LNCAP (cell line): Measurements from ENCODE around the gene PLD1.

Experiments
- TF ChIP-seq, protein P1 (sequence below): fragments of 450-650 bp; IDR thresholded peaks from 2 replicates; pipeline ENCODE4 v1.5.1; 2017; ENCODE audit warnings: mild to moderate bottlenecking

The PLD1 gene

GRCh38 chr3:171847595-171848259 lies 37.4 kb upstream of the PLD1 start:
- TF ChIP-seq, protein P1, sequence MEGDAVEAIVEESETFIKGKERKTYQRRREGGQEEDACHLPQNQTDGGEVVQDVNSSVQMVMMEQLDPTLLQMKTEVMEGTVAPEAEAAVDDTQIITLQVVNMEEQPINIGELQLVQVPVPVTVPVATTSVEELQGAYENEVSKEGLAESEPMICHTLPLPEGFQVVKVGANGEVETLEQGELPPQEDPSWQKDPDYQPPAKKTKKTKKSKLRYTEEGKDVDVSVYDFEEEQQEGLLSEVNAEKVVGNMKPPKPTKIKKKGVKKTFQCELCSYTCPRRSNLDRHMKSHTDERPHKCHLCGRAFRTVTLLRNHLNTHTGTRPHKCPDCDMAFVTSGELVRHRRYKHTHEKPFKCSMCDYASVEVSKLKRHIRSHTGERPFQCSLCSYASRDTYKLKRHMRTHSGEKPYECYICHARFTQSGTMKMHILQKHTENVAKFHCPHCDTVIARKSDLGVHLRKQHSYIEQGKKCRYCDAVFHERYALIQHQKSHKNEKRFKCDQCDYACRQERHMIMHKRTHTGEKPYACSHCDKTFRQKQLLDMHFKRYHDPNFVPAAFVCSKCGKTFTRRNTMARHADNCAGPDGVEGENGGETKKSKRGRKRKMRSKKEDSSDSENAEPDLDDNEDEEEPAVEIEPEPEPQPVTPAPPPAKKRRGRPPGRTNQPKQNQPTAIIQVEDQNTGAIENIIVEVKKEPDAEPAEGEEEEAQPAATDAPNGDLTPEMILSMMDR: no peak

GRCh38 chr3:171847133-171847532 lies 36.9 kb upstream of the PLD1 start:
- TF ChIP-seq, protein P1: no peak

- TF ChIP-seq, protein P1: no peak
These were observed 36.3 kb upstream of the PLD1 start for GRCh38 chr3:171846597-171846996.

DNA sequence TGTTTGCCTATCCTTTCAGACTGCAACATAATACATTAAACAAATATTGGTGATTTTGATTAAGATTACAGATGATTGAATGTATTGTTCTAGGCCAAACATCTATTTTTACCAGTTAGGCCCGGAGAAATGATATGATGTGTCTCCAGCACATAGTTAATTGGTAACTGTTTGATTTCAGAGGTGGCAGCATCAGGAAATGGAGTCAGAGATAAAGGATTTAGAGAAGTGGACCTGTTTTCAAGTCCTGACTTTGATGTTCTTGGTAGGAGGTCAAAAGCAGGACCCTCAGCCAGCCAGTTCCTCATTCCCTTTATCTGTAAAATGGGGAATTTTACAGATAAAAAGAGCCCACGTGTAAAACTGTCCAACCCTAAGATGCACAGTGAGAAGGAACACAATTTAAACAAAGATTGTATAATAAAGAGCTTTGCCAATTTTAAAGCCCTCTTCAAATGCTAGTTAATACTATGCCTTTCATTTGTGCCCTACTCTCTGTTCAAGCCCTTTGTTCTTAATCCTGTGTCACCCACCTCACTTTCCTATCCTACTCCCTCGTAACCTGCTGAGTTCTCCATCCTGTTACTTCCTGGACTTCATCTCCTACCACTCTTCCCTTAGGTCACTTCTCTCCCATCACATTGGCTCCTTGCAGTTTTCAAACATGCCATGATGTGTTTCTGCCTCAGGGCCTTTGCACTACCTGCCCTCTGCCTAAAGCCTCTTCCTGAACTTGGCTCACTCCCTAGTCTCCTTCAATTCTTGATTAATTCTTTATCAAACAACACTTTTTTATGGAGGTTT lies 35.4 kb upstream of the PLD1 start:
- TF ChIP-seq, protein P1: no peak

- TF ChIP-seq, protein P1: no peak
These were observed 34.6 kb upstream of the PLD1 start for GRCh38 chr3:171844873-171845272.

DNA sequence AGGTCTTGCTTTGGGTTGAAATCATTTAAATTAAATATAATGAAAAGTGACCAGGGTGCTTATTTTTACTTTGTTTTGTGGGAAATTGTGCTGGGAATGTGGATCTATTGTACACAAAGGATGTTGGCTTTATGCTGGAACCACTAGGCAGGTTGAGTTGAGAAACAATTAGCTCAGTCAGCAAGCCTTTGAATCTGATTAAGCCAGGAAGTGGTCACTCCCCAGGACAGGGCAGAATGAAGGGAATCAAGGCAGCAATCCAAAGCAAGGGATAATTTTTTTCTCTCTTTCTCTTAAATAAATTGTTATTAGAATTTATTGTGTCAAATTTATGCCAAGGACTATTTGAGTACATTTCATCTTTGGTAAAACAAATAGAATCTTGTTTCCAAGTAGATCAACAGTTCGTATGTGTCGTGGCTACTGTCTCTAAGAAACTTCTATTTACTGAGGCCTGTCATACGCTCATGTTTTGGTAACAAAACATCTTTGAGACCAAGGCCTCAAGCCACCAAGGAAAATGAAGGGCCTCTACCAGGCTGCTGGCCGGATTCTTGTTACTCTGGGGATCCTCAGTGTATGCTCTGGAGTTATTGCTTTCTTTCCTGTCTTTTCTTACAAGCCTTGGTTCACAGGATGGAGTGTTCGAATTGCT lies 32.7 kb upstream of the PLD1 start, which contains the start of gene TMEM212:
TSS of gene TMEM212 (plus strand) at position 486 of the 655 bp plus-strand sequence. CDS start at position 521, 35 bp downstream.
- TF ChIP-seq, protein P1: no peak

- TF ChIP-seq, protein P1: no peak
These were observed 31.3 kb upstream of the PLD1 start for GRCh38 chr3:171841620-171842000.
